NCI-H345 treated with DMSO at 0.1 percent for 48 hours (cell line): ENCODE results near the gene PIGM.
A peak's percentile ranks its signal among the peaks of the same experiment; 100 is the strongest.
"Not testable (repeated sequence)": the region's sequence is repeated elsewhere in the genome, so short reads cannot be mapped to it uniquely, and the experiment has no call there.

Source experiments
- DNase-seq: peaks from one replicate; lab custom pipeline; 2025; ENCODE audit not compliant: unreplicated experiment; lab: John Stamatoyannopoulos, UW

Gene PIGM

GRCh38 chr1:160061369-160062229 lies 29.8 kb upstream of the PIGM start:
- DNase-seq: no peak

- DNase-seq: no peak
Measured at GRCh38 chr1:160058087-160058486, 26.3 kb upstream of the PIGM start.

DNA sequence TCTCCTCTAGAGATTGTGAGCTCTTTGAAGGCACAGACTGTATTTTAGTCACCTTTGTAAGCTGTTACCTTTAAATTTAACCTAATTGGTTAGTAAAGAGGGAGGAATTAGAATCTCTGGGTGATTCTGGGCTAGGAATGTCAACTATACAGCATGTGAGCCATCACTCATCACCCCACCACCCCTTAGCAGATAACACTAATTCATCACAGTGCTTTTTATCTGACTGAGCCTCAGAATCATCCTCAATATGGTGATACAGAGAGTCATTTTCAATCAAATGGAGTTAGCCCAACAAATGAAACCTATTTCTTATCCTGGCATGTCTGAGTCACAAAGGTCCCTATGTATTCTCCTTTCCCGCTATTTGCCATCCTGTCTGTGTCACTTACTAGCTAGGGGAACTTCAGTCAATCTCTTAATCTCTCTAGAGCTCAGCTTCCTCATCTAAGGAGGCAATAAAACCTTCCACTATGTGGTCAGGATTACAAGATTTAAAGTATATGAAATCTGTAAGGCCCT lies 24.9 kb upstream of the PIGM start:
- no peak for DNase-seq

- DNase-seq: no peak
Measured at GRCh38 chr1:160053548-160054365, 22.0 kb upstream of the PIGM start.

GRCh38 chr1:160052936-160053335 lies 21.1 kb upstream of the PIGM start:
- DNase-seq: no peak

DNA sequence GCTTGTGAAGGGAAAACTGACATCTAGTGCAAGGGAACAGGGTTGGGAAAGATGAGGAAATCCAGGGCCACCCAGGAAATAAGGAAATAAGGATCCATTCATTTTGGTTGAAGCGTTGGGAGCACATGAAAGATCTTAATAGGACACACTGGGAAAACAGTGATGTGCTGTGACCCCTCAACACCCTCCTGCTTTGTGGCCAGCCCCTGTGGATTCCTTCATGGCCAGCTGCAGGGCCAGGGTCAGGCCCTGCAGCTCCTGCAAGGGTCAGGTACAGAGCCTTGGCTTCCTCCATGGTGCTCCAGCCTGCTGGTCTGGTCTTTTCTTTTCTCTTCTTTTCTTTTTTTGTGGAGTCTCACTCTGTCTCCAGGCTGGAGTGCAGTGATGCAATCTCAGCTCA lies 18.8 kb upstream of the PIGM start:
- DNase-seq: no peak

DNA sequence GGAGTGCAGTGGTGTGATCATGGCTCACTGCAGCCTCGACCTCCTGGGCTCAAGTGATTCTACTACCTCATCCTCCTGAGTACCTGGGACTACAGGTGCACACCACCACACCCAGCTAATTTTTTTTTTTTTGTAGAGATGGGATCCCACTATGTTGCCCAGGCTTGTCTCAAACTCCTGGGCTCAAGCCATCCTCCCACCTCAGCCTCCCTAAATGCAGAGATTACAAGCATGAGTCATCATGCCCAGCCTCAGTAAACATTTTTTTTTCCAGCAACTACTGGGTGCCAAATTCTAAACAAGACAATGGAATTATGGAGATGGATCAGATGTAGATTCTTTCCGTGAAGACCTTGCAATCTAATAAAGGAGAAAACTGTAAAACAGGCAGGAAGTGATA lies 18.4 kb upstream of the PIGM start:
- DNase-seq: not testable (repeated sequence)

GRCh38 chr1:160049101-160049500 lies 17.3 kb upstream of the PIGM start:
- DNase-seq: no peak

DNA sequence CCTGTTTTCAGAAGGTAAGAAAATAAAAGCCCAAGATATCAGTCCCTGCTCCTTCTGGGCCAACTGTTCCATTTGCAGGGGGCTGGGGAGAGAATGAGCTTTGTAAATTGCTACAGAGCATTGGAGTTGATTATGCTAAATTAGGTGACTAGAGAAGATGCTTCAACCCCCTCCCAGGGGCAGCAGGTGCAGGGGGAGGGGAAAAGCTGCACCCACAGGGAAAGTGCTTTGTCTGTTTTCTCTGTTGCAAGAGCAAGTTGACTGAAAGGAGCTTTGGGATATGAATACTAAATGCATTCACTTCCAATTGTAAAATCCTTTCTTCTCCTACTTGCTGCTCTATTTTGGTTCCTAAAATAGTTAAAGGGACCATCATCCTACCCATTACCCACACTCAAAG lies 16.5 kb upstream of the PIGM start:
- peak; percentile 7 for DNase-seq

- DNase-seq: no peak
Measured at GRCh38 chr1:160047111-160047991, 15.6 kb upstream of the PIGM start.

DNA sequence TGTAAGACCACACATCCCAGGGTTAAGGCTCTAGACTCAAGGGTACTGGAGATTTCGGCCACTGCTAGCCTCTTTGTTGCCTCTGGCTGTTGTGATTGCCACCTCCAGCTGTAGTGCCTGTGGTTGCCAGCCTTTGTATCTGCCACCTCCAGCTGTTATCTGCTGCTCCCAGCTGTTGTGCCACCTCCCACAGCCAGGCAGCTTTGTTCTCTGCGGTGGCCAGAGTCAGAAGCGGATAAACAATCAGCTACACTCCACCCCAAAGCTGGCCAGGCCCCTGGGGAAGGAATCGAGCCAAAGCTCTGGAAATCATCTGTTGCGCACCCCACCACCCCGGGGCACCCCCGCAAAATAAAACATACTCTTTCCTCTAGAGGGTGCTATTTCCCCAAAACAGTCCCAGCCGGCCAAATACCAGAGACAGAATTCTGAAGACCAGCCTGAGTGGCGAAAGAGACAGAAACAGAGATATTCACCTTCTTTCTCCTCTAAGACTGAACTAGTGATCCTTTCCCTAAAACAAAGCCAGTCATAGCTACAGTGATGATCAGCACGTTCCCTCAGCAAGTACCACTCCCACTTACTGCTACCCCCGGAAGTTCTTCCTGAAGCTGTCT lies 14.8 kb upstream of the PIGM start:
- peak; percentile 43 for DNase-seq

- DNase-seq: no peak
Measured at GRCh38 chr1:160045653-160046052, 13.9 kb upstream of the PIGM start.

- no peak for DNase-seq
Measured at GRCh38 chr1:160043543-160043942, 11.8 kb upstream of the PIGM start.

DNA sequence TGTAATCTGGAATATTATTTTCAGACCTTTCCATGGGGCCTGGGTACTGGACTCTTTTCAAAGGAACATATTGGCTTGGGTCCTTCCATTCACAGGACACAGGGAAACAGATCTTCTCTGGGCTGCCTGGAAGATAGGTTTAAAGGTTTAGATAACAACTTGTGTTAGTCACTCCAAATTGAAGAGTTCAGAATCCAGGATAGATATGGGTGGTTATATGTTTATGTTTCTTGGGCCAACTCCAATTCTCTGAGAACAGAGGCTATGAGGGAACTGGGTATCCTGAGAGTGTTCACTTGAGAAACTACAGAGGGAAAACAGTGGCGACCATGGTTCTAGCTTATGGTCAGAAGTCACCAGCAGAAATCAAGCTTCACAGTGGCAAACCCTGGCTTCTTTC lies 8.7 kb upstream of the PIGM start:
- no peak for DNase-seq

DNA sequence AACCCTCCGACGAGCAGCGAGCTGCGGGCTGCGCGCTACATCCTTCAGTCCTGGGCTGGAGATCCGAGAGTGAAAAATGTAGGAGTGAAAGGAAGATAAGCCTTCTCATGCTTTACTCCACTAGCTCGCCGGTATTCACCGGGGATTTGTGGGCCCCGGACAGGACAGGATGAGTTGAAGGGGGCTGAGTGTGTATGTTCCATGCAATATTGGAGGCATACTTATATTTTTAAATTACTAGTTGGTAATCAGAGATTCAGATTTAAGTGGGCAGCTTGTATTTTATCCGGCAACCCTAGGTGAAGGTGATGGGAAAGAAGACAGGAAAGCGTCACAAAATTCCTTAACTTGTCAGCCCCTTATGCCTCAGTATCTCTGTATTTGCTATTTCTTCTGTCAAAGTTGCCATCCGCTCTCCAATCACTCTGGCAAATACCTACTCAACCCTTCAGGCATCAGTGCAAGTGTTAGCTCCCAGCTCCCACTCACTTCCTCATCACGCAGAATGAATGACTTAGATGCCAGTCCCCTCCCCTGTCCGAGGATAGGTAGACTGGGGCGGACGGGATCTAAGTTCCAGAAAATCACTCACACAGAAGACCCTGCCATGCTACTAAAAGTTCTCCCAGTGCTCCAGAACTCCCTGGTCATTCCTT lies 503 bp upstream of the PIGM start:
- peak; percentile 9 for DNase-seq

DNA sequence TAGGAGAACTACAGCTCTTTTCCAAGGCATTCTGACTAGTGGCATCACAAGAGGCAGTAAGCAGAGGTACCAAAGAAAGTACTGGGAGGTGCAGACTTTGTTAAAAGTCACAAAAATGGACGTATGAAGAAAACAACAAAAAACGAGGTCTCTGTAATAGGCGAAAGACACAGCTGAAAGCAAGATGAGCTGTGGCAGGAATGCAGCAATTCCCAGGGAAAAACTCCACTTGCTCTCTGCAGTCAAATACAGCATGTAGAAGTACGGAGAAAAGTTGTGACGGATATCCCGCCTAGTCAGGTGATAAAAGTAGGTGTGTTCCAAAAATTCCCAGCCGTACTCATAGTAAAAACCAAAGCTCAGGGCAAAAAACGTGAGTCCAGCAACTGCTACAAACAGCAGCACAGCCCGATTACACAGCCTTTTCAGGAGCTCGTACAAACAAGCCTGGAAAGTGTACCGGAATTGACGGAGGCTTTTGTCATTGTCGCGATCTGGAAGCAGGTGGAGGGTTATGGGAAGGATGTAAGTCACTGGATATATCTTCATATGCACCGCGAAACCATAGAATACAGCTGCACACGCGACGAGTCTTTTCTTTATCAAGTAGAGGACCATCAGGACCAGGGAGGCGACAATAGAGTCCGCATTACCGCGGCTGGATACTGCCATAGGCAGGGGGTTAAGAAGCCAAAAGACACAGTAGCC lies 979 bp downstream of the PIGM start:
- DNase-seq: peak; percentile 13

- no peak for DNase-seq
Measured at GRCh38 chr1:160028426-160028825, 3.4 kb downstream of the PIGM start.

DNA sequence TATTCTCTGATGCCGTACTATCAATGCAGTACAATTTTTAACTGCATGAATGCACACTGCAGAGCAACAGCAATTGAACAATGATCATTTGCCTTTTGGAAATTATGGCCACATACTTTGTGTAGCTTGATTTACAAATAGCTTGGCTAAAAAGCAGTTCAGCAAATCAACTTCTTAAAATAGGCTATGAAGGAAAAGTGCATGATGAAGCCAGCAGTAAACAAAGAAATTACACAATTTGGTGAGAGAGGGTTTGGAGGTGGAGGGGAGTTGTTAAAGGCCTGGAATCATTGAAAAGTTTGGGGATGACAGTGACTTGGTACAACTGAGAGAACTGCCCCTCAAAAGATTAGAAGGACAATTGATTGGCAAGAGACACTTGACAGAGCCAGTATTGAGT lies 6.5 kb downstream of the PIGM start:
- no peak for DNase-seq

- DNase-seq: no peak
Measured at GRCh38 chr1:160024195-160024905, 7.4 kb downstream of the PIGM start.
